ENCODE measurements around the gene SERPIND1. TPM values are rescaled to one million over a fixed set of nuclear protein-coding genes. Genes with fewer than 3 reads are reported as not detected.

Gene SERPIND1
- total and polyA plus RNA-seq, 2 experiments from 2014 or later = not detected

DNA sequence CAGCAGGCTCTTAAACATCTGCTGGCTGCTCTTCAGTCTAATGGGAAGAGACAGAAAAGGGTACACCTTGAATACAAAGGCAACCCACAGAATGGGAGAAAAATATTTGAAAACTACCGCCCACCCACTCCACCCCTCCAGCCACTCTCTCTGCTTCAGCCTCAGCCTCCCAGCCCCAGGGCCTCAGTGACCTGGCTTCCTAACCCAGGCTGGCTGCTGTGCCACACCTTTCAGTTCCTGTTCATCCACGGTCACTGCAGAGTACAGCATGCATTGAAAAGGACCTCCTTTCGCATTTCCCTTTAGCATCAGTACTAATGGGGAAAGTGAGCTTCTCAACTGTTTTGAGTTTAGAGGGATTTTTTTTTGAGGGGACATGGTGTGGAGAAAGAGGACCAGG lies 28.8 kb upstream of the SERPIND1 start (continued):
- TF ChIP-seq, protein P1, sequence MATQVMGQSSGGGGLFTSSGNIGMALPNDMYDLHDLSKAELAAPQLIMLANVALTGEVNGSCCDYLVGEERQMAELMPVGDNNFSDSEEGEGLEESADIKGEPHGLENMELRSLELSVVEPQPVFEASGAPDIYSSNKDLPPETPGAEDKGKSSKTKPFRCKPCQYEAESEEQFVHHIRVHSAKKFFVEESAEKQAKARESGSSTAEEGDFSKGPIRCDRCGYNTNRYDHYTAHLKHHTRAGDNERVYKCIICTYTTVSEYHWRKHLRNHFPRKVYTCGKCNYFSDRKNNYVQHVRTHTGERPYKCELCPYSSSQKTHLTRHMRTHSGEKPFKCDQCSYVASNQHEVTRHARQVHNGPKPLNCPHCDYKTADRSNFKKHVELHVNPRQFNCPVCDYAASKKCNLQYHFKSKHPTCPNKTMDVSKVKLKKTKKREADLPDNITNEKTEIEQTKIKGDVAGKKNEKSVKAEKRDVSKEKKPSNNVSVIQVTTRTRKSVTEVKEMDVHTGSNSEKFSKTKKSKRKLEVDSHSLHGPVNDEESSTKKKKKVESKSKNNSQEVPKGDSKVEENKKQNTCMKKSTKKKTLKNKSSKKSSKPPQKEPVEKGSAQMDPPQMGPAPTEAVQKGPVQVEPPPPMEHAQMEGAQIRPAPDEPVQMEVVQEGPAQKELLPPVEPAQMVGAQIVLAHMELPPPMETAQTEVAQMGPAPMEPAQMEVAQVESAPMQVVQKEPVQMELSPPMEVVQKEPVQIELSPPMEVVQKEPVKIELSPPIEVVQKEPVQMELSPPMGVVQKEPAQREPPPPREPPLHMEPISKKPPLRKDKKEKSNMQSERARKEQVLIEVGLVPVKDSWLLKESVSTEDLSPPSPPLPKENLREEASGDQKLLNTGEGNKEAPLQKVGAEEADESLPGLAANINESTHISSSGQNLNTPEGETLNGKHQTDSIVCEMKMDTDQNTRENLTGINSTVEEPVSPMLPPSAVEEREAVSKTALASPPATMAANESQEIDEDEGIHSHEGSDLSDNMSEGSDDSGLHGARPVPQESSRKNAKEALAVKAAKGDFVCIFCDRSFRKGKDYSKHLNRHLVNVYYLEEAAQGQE (IDR thresholded peaks at IDR 0.05; ENCODE audit: unreplicated experiment) = no peak
- TF ChIP-seq ETS1 (IDR thresholded peaks at IDR 0.05) = no peak

GRCh38 chr22:20746431-20747189 lies 27.3 kb upstream of the SERPIND1 start:
- no peaks in the 10 kb centered on the region for H3K9me3 Mint-ChIP-seq
- Histone ChIP-seq H3K36me3 (ENCODE audit: insufficient read depth) (no peaks in the 10 kb centered on the region), H3K9me2 (ENCODE audit: insufficient read depth) (no peaks in the 10 kb centered on the region), H3K4me1 (ENCODE audit: insufficient read depth) (no peaks in the 10 kb centered on the region), H3K4me2 (no peak overlapping the region), H2AFZ (no peak overlapping the region), H3F3A (replicated peaks; ENCODE audit: low read depth) (no peaks in the 10 kb centered on the region), H3K27ac (ENCODE audit: low read depth) (no peak overlapping the region), H3K4me3 (no peak overlapping the region), H3K27me3 (ENCODE audit: insufficient read depth) (no peaks in the 10 kb centered on the region), H4K20me1 (replicated peaks; ENCODE audit: insufficient read depth) (no peaks in the 10 kb centered on the region), H3K79me2 (replicated peaks; ENCODE audit: insufficient read depth) (no peaks in the 10 kb centered on the region)
- no peak overlapping the region for H3K27ac Mint-ChIP-seq
- DNase-seq (ENCODE audit: low spot score) (no peak), ATAC-seq (no peak)
- H3K4me3 Mint-ChIP-seq = no peak overlapping the region
- peaks cover 10% of the 10 kb centered on the region for H3K27me3 Mint-ChIP-seq (ENCODE audit: insufficient read depth, low read depth, poor library complexity)
- H3K4me1 Mint-ChIP-seq = no peaks in the 10 kb centered on the region
- peaks cover 2% of the 10 kb centered on the region; the same call in 1 of the 3 replicates for H3K36me3 Mint-ChIP-seq (ENCODE audit: low read depth)
- no peak for TF ChIP-seq JUNB (IDR thresholded peaks at IDR 0.05; ENCODE audit: unreplicated experiment)
- no peak for TF ChIP-seq ETS1 (IDR thresholded peaks at IDR 0.05)
- TF ChIP-seq NANOG (IDR thresholded peaks at IDR 0.05; ENCODE audit: borderline replicate concordance) = no peak
- no peak for TF ChIP-seq ZNF114 (CRISPR knock-in tag; IDR thresholded peaks at IDR 0.05)
- no peak for TF ChIP-seq CTCF (conservative IDR thresholded peaks at IDR 0.05; ENCODE audit: low read depth in 2 of 2)
- no peak for TF ChIP-seq STAT1 (IDR thresholded peaks at IDR 0.05; ENCODE audit: unreplicated experiment)
- TF ChIP-seq POLR2AphosphoS5 (IDR thresholded peaks at IDR 0.05; ENCODE audit: low read depth) = no peak
- no peak for TF ChIP-seq EZH2phosphoT487 (IDR thresholded peaks at IDR 0.05; ENCODE audit: unreplicated experiment)
- TF ChIP-seq ZNF331 (CRISPR knock-in tag; IDR thresholded peaks at IDR 0.05; ENCODE audit: low read depth) = no peak
- no peak for TF ChIP-seq EZH2 (IDR thresholded peaks at IDR 0.05; ENCODE audit: low read depth, unreplicated experiment)
- TF ChIP-seq CREB1 (CRISPR knock-in tag; IDR thresholded peaks at IDR 0.05; ENCODE audit: low read depth) = no peak
- TF ChIP-seq, protein P1 (IDR thresholded peaks at IDR 0.05; ENCODE audit: unreplicated experiment) = no peak

Measured in GM23338 (cell line).